Effector CD8-positive, alpha-beta T cell (primary cell): Measurements from ENCODE around the gene HHATL.

Experiments used
- DNase-seq: peaks from one replicate; lab custom pipeline; 2025; lab: John Stamatoyannopoulos, UW

HHATL gene

DNA sequence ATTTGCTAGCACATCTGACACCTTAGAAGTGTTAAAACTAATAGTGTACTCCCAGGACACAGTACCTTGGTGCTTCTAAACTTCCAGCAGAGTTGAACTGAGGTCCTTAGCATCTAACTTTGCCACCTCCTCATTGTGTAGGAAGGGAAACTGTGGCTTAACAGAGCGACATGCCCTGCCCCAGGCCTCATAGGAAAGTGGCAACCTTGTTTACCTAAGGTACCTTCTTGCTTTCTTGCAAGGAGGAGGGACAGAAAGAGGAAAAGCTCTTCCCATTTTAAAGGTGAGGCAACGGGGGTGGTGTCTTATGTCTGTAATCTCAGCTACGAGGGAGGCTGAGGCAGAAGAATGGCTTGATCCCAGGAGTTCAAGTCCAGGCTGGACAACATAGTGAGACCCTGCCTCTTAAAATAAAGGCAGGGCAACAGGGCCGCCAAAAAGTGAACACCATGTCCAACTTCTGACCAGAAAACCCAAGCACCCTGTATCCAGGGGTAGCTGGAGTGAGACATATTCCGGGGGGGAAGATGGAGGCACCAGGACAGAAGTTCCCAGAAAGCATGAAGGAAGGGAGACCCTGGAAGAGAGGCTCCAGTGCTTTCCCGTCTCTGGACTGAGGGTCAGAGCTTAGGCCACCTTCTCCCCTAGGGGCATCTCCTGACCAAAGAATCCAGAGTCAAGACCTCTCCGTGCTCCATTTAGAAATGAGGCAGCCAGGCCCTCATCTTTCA is 17.8 kb downstream of the HHATL start:
- no peak for DNase-seq

DNA sequence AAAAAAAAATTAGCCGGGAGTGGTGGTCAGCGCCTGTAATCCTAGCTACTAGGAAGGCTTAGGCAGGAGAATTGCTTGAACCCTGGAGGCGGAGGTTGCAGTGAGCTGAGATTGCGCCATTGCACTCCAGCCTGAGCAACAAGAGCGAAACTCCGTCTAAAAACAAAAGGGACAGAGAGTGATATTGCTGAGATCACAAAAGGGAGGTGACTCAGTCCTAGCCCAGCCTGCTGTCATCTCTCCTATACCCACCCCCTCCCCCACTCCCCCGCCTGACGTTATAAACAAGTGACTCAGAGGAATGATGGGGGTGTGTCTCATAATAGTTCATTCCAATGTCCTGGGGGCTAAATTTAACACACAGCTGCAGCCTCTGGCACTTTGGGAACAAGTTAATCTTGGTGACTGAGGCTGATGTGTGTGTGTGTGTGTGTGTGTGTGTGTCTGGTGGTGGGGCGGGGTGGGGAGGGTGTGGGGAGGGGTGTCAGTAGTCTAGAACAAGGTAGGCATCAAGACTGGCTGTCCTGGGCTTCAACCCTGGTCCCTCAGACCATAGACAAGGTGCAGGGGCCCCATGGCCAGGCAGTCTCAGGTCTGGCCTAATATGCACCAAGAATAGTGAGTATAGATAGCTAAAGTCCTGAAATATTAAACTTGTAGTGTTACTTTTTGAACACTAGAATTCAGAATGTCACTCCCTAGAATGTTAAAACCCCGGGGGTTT is 18.6 kb downstream of the HHATL start:
- no peak for DNase-seq

DNA sequence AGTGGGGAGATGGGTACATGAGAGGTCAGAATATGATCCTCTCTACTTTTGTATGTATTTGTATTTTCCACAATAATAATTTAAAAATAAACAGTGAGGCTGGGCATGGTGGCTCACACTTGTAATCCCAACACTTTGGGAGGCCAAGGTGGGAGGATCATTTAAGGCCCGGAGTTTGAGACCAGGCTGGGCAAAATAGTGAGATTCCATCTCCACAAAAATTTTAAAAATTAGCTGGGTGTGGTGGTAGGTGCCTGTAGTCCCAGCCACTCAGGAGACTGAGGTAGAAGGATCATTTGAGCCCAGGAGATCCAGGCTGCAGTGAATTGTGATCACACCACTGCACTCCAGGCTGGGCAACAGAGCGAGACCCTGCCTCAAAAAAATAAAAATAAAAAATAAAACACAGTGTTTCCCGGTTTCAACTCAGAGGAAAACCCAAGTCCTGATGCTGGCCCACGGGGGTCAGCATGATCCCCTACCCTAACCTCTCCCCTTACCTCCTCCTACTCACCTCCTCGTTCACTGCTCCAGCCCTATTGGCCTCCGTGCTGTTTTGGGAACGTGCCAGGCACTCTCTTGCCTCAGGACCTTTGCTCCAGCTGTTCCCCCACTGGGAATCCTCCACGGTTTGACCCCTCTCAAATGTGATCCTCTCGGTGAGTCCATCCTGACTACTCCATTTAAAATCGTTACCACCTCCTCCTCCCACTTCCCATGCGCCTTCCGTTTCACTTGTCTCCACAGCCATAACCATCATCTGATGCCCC is 20.1 kb downstream of the HHATL start:
- DNase-seq, result no peak

DNA sequence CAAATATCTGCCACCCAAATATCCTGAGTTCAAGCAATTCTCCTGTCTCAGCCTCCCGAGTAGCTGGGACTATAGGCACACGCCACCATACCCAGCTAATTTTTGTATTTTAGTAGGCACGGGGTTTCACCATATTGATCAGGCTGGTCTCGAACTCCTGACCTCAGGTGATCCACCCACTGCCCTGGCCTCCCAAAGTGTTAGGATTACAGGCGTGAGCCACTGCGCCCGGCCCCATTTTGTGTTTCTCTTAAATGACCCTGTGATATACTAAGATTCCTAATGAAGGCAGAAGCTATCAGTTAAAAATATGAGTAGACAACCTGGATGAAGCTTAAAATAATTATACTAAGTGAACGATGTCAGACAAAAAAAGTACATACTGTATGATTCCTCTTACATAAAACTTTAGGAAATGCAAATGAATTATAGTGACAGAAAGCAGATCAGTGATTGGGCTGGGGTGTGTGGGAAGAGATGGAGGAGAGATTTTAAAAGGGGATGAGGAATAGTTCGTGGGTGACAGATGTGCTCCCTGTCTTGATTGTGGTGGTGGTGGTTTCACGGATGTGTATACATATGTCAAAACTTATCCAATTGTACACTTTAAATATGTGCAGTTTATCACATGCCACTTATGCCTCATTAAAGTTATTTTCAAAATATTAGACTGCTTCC is 21.1 kb downstream of the HHATL start:
- DNase-seq, result no peak

DNA sequence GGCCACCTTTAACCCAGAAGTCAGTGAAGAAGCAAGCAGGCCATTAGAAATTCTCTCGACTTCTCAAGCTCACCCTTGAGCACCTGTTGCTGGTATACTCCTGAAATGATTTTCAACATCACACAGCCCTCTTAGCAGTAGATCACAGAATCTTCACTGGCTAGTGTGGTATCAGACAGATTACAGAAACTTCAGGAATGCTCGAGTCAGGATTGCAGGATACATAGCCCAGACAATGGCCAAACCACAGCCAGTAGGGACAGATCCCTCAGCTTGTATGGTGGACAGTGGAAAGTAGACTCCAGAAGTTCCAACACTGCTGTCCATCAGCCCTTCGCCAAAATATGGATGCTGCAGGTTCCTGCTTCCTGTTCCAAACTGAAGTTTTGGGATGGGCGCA is 21.8 kb downstream of the HHATL start:
- DNase-seq, result no peak

DNA sequence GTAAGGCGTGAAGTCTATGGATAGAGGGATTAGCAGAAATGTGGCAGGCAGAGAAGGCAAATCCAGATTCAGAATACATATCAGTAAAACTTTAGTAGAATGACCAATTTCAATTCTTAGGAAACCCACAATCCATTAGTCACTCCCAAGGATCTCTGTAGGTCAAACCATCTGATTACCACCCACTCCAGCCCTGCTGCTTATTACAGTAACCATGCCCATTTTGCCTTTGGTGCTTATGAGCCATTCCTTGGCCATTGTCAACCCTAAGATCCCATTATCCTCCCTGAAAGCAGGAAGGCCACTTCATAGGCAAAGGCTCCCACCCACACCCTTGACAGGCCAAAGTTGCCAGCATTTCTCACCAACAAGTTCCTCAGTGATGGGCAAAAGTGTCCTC is 22.3 kb downstream of the HHATL start:
- DNase-seq, result no peak

DNA sequence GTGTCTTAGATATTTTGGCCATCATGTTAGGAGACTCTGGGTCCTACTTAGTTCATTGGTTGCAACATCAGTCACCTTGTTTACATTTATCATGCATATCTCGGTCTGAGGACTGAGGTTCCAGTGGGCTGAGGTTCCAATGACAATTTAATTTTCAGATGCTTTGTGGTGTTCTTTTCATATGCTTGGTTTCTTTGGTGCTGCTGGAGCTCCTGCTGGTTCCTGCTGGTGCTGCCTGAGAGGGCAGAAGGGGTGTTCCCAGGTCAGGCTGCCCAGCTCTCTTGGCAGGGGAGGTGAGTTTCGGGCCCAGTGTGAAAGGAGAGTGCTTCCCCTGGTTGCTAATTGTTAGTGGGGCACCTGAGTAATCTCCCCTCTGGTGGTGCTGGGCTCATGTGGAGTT is 24.2 kb downstream of the HHATL start:
- no peak for DNase-seq

DNA sequence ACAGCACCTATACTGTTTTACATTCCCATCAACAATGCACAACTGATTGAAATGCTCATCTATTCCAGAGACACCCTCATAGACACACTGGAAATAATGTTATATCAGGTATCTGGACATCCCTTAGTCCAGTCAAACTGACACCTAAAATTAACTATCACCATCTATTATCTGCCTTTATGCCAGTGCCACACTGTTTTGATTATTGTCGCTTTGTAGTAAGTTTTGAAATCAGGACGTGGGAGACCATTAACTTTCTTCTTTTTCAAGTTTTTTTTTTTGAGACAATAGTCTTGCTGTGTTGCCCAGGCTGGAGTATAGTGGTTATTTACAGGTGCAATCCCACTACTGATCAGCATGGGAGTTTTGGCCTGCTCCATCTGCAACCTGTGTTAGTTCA is 26.7 kb downstream of the HHATL start:
- DNase-seq, result no peak

DNA sequence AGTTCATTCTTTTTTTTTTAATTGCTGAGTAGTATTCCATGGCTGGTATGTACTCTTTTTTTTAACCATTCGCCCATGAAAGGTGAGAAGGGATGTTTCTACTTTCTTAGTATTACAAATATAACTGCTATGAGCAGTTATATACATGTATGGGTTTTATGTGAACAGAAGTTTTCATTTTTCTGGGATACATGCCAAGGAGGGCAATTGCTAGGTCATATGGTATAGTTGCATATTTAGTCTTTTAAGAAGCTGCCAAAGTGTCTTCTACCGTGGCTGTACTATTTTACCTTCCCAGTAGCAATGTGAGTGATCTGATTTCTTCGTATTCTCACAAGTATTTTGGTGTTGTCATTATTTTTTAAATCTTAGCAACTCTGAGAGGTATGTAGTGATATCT is 28.5 kb downstream of the HHATL start:
- no peak for DNase-seq

DNA sequence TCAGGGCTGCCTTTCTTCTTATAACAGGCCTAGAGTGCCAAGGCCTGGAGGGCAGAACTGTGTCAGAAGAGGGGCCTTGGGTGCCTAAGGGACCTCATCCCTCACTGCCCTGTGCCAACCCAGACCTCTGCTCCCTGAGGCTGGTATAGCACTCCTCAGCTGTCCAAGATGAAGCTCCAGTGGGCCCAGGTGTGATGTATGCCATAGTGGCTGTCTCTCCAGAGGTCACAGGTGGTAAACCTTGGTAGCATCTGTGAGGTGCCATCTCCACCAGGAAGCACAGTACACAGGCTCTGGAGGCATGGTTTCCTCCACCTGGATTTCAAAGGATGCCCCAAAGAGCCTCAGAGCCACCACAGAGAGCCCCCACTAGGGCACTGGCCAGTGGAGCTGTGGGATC is 29.5 kb downstream of the HHATL start:
- DNase-seq, result no peak

DNA sequence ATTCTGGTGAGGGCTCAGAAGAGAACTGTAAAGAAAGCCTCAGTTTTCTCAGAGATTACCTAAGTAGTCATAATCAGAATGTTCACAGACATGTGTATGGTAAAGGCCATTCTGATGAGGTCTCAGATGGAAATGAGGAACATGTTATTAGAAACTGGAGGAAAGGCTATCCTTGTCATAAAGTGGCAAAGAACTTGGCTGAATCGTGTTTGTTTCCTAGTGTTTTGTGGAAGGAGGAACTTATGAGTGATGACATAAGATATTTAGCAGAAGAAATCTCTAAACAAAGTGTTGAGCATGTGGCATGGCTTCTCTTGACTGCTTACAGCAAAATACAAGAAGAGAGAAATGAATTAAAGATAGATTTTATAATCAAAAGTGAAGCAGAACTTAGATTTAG is 30.1 kb downstream of the HHATL start:
- no peak for DNase-seq

DNA sequence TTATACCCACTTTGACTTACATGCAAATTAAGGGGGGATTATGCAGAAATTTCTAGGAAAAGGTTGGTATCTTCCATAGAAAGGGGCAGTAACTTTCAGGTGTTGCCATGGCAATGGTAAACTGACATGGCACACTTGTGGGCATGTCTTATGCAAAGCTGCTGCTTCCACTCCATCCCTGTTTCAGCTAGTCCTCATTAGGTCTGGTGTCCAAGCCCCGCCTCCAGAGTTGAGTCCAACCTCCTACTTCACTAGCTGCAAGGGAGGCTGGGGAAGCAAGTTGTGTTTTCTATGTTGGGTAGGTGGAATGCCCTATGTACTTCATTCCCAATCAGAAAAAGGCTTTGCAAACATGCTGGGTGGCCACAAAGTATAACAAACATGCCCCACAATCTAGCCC is 31.9 kb downstream of the HHATL start:
- no peak for DNase-seq

DNA sequence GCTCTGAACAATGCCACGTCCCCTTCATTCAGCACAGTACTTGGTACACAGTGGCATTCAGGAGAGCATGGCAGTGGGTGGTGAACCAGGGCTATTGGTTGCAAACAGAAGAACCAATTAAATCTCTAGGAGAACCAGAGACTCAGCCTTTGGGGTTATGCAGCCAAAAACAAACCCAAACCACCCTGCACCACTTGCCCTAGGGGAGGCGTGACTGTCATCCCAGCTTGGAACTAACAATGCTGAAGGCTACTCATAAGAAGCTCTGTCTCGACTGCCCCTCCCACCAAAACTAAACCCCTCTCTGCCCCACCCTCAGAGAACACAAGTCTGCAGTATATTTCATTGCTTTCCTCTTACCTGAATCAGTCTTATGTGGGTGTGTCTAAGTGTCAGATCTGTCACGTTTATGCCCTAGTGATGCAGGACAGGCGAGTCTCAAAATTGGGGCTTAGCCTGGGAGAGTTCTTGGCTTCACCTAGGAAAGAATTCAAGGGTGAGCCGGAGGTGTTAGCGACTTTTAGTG is 32.5 kb downstream of the HHATL start:
- no peak for DNase-seq

DNA sequence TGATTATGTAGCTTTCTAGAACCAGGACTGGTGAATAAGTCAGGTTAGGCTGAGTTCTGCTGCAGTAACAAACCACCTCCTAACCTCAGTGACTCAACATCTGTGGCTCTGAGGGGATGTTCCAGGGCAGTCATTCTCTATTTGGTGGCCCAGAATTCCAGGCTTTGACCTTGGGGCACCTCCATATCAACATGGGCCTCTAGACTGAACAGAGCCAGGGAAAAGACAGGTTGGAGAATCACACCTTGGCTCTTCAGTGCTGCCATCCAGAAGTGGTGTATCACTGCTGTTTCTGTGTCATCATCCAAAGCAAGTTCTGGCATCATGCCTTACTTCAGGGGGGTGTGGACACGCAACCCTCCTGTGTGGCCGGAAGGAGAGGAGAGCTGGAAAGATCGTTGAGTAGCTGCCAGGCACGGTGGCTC is 33.8 kb downstream of the HHATL start:
- no peak for DNase-seq

DNA sequence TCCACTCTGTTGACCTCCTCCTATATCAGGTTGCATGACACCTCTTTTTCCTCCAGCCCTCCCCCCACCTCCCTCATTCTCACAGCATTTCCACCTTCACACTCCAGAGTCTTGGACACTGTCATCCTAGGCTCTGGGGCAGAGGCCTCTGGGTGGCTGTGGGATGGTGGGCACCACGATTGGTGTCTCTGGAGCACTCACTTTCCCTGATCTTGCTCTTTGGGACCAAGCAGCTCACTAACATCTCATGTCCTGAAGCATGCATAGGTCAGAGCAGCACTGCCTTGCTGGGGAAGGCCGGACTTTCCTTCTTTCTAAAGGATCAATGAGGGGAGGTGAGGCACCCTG is 34.2 kb downstream of the HHATL start:
- no peak for DNase-seq

DNA sequence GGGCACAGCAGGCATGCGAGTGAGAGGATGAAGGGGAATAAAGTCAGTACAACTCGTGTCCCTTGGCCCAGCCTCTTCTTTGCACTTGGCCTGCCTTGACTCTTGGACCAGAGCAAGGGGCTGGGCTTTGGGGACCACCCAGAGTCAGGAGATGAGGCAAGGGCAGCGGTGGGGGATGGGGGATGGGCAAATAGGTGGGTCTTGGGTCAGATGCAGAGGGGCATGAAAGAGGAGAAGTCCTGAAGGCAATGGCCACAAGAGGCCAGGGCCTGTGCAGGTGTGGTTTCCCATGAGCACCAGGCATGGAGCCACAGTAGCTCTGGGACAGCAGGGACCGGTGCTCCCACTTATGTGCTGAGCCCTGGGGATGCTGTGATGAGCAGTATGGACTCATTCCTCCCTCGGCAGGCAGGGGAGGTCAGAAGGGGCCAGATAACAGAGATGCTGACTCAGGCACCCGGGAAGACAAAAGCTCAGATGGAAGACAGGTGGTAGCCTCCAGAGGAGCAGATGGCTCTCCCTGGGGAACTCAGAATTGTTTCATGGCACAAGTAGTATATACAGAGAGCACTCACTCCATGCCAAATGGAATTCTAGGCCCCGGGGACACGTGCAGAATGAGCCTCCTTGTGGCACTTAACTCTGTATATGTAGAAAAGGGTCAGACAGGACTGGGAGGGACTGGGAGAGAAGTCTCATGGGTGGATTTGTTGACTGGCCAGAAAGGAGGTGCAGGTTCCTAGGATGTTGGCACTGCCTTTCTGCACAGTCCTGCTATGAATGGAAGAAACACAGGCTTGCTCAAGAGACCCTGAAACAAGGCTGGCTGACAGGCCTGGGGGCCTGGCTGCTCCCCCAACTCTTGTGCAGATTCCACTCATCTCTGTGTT is 34.8 kb downstream of the HHATL start:
- DNase-seq, result no peak

DNA sequence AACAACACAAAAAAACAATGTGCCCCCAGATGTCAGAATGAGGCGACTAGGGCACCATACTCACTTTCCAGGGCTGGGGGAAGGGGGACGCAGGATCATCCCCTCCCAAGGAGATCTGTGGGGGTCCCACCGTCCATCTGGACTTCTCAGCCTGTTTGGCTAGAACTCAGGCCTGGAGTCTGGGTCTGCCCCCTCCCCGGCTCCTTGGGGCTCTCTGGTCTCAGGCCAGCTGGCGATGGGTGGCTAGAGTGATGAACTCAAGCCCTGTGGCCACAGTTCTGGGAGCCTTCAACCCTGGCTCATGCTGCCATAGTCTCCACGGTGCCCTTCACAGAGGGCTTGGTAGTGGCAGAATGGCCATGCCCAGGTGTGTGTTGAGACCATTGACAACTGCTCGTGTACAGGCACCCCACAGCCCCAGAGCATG is 35.5 kb downstream of the HHATL start:
- no peak for DNase-seq

DNA sequence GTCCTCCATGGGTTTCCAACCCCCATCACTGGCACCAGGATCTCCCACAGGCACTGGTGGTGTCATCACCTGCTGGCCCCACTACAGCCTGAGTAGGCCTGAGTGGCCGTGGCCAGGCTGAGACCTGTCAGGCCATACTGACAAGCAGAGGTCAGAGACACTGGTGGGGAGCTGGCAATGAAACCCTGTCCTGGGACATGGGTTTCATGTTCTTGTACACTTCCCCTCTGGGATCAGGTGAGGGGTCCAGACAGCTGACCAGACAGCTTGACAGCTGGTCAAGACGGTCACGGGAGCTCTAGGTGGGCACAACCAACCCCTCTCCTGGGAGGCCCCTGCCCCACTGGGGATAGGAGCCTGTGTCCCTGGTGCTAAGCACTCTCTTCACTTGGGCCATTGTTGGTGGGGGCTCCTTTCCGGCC is 36.0 kb downstream of the HHATL start:
- DNase-seq, result no peak

DNA sequence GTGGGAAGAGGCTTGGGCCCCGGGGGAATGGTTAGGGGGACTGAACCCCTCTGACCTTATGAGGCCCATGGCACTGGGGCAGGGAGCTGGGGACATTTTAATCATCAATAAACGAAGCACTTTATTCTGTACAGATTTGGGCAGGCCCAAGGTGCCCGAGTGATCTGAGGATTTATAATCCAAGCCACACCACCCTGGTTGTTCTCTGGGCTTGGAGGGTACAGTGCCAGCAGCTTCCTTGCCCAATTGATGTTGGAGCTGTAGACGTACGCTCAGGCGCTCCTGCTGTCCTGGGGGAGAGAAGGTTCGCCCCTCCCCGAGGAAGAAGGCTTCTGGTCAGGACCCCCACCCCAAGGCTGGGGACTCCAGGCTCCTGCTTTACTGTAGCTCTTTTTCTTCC is 36.6 kb downstream of the HHATL start:
- no peak for DNase-seq

DNA sequence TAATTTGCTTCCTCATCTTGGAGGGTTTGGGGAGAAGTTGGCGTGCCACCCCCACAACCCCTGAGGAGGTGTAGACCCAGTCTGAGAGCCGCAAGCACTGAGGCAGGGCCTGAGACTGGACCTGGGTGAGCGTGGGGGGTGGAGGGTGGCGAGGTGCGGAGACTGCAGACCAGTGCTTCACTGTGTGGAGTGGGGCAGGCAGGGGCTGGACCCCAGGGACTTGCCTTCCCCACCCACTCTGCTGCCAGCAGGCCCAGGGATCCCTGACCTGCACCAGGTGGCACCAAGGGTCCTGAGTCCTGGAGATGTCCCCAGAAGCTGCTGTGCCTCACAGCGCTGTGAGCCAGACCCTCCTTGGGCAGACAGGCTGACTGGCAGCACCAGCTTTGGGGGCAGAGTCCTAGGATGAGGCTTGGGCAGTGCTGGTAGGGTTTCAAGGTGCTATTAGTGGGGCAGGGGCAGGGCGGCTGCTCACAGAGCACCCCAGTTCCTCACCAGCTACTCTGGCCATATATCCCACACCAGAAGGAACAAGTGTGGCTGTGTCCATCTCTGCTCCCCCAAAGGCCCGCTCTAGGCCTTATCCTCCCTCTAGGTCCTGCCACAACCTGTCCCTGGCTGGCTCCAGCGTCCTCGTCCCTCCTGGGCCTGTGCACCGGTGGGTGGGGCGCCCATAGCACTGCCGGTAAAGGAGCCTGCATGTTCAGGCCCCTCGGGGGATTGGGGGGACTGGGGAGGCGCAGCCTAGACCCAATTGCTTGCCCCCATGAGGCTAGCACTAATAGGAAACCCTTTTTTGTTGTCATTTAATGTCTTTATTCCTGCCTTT is 37.3 kb downstream of the HHATL start:
- DNase-seq, result no peak
